Measurements from ENCODE around the gene TMTC1.

Gene TMTC1

GRCh38 chr12:29665107-29665506 is 118.6 kb downstream of the TMTC1 start:
- TF ChIP-seq, protein P1, sequence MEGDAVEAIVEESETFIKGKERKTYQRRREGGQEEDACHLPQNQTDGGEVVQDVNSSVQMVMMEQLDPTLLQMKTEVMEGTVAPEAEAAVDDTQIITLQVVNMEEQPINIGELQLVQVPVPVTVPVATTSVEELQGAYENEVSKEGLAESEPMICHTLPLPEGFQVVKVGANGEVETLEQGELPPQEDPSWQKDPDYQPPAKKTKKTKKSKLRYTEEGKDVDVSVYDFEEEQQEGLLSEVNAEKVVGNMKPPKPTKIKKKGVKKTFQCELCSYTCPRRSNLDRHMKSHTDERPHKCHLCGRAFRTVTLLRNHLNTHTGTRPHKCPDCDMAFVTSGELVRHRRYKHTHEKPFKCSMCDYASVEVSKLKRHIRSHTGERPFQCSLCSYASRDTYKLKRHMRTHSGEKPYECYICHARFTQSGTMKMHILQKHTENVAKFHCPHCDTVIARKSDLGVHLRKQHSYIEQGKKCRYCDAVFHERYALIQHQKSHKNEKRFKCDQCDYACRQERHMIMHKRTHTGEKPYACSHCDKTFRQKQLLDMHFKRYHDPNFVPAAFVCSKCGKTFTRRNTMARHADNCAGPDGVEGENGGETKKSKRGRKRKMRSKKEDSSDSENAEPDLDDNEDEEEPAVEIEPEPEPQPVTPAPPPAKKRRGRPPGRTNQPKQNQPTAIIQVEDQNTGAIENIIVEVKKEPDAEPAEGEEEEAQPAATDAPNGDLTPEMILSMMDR (IDR thresholded peaks at IDR 0.05; ENCODE audit: control extremely low read depth, extremely low read depth, low read depth, missing control alignments), result no peak
- ChIA-PET CTCF (no interaction called here), POLR2A (no interaction called here)
- DNase-seq (ENCODE audit: extremely low spot score), result no peak

- TF ChIP-seq, protein P1 (IDR thresholded peaks at IDR 0.05; ENCODE audit: control extremely low read depth, extremely low read depth, low read depth, missing control alignments), result no peak
- DNase-seq (ENCODE audit: extremely low spot score), result no peak
- POLR2A ChIA-PET, result no interaction called here
- CTCF ChIA-PET, result no interaction called here
Measured at GRCh38 chr12:29662734-29663323, 120.9 kb downstream of the TMTC1 start.

DNA sequence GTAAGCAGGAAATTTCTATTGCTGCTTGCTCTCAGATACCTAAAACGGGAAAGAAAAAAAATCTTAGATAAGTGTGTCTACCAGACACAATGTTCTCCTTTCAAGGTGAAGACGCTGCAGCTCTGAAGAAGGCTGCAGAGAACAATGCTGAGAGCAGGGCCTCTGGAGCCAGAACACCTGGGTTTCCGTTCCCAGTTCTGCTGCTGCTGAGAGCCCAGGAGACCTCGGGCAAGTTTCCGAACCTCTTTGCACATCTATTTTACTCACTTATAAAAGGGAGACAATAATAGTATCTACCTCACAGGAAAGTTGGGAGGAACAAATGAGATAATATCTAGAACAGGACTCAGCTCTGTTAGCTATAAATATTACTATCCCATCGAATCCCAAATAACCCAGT is 122.9 kb downstream of the TMTC1 start:
- TF ChIP-seq, protein P1 (IDR thresholded peaks at IDR 0.05; ENCODE audit: control extremely low read depth, extremely low read depth, low read depth, missing control alignments), result no peak
- CTCF ChIA-PET, result no interaction called here
- POLR2A ChIA-PET, result no interaction called here

DNA sequence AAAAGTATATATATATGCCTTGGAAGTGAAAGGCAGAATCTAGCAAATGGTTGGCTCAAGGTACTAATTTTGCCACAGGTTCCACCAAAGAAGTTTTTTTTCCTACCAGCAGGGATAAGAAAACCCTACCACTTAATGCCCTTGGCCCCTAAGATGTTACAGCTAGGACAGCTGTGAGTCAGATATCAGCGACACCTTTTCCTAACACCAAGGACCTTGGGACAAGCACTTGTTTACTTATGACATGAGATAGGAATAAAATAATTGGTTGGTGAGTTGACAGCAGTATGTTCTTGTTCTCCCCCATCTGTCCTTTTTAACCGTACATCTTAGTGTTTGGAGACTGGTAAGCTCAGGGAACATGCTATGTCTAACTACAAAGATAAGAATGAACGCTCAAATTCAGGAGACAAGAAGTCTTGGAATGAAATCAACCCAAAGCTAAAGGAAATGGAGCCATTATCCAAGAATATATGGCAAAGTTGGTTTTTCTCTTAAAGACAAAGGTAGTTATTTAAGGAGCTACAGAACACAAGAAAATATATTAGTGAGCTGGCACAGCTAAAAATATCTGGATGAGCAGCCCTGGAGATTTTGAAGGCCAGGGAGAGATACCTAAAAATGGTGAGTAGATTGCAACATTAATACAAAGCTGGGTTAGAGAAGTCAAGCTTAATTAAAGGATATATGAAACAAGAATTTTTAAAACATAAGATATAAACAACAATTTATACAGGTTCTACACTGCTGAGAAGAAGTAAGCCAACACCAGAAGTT is 126.8 kb downstream of the TMTC1 start:
- TF ChIP-seq, protein P1 (IDR thresholded peaks at IDR 0.05; ENCODE audit: control extremely low read depth, extremely low read depth, low read depth, missing control alignments), result no peak
- ChIA-PET CTCF (interaction anchor here (0.8 to 1.0 kb wide), 2 partner anchors 10 to 46 kb away, joined by 3 to 4 read pairs; no protein-coding TSS in a partner anchor), POLR2A (no interaction called here)
- DNase-seq (ENCODE audit: extremely low spot score), result no peak

More for the DNA sequence above, 122.9 kb downstream of the TMTC1 start:
- no peak for DNase-seq (ENCODE audit: extremely low spot score)

DNA sequence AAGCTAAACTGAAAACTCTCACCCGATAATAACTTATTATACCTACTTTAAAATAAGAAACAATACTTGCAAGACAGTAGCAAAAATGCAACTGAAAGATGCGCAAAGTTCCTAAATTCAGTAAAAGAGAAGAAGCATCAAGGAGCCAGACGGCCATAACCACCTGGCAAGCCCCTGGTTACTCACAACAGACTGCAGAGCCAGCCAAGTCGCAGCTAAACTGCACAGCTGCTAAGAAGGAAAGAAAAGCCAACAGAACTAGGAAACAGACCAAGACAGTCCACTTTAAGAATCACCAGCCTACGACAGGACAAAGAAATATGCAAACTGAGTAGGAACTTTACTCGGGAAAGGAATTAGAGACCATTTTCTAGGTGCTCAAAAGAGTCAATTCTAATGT is 127.9 kb downstream of the TMTC1 start:
- TF ChIP-seq, protein P1 (IDR thresholded peaks at IDR 0.05; ENCODE audit: control extremely low read depth, extremely low read depth, low read depth, missing control alignments), result no peak
- CTCF ChIA-PET, result no interaction called here
- no peak for DNase-seq (ENCODE audit: extremely low spot score)

DNA sequence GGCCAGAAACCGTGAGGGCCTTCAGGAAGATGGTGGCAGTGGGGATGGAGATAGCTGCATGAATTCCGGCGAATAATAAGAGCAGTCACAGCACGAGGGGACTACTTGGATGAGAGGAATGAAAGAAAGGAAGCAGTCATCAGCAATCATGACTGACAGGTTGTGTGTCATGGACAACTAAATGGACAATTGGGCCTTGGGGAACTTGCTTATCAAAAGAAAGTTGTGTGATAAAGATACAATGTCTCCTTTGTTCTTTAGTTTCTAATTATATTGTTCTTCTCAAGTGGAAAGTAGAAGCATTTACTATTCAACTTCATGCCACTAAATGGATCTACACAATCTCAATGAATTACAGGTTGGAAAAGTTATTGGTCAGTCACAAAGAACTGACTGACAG is 130.5 kb downstream of the TMTC1 start:
- no peak for DNase-seq (ENCODE audit: extremely low spot score)
- ChIA-PET POLR2A (no interaction called here), CTCF (no interaction called here)
- TF ChIP-seq, protein P1 (IDR thresholded peaks at IDR 0.05; ENCODE audit: control extremely low read depth, extremely low read depth, low read depth, missing control alignments), result no peak

More for the DNA sequence above, 127.9 kb downstream of the TMTC1 start:
- POLR2A ChIA-PET, result no interaction called here
